C4-2B (cell line): ENCODE data around the gene RNF103.

Experiments used
- H3K27ac ChIP-seq: fragments of 450-650 bp; 2 replicates; pipeline ENCODE4 v1.5.1; 2017
- ZFX ChIP-seq: fragments of 450-650 bp; IDR thresholded peaks from 2 replicates; pipeline ENCODE4 v1.6.1; 2017
- TF ChIP-seq, protein P1 (sequence below): fragments of 450-650 bp; conservative IDR thresholded peaks from 2 replicates; pipeline ENCODE4 v1.5.1; 2017; ENCODE audit warnings: mild to moderate bottlenecking

The RNF103 gene

DNA sequence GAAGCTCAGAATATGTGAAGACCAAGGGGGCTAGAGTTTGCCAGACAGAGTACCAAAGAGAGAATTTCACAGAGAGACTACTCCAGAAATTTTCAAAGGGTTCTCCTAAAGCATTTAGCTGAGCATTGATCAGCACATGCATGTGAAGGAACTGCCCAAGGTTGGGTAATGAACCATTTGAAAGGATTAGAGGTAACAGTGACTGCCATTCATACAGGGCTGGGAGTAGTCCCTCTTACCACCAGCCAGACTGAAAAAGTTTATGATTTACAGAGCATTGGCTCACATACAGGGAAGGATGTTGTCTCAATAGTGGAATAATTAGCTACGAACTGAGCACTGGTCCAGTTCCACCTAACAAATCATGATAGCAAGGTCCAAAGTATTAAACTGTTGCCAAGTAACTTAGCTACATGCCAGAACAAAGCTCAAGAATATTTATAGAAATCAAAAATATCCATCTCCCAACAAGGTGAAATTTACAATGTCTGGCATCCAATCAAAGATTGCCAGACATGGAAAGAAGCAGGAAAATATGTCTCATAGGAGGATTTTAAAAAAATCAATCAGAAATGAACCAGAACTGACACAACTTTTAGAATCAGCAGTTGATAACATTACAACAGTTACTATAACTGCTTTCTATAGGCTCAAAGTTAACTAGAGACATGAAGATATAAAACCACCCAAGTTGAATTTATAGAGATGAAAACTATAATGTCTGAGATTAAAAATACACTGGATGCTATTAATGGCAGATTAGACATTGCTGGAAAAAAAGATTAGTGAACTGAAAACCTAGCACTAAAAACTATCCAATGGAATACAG lies 25.7 kb upstream of the RNF103 start:
- no peak overlapping the region for H3K27ac ChIP-seq
- TF ChIP-seq, protein P1, sequence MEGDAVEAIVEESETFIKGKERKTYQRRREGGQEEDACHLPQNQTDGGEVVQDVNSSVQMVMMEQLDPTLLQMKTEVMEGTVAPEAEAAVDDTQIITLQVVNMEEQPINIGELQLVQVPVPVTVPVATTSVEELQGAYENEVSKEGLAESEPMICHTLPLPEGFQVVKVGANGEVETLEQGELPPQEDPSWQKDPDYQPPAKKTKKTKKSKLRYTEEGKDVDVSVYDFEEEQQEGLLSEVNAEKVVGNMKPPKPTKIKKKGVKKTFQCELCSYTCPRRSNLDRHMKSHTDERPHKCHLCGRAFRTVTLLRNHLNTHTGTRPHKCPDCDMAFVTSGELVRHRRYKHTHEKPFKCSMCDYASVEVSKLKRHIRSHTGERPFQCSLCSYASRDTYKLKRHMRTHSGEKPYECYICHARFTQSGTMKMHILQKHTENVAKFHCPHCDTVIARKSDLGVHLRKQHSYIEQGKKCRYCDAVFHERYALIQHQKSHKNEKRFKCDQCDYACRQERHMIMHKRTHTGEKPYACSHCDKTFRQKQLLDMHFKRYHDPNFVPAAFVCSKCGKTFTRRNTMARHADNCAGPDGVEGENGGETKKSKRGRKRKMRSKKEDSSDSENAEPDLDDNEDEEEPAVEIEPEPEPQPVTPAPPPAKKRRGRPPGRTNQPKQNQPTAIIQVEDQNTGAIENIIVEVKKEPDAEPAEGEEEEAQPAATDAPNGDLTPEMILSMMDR: no peak
- no peak for TF ChIP-seq ZFX

GRCh38 chr2:86648681-86649080 lies 25.0 kb upstream of the RNF103 start:
- TF ChIP-seq, protein P1: no peak
- TF ChIP-seq ZFX: no peak
- no peak overlapping the region for H3K27ac ChIP-seq

DNA sequence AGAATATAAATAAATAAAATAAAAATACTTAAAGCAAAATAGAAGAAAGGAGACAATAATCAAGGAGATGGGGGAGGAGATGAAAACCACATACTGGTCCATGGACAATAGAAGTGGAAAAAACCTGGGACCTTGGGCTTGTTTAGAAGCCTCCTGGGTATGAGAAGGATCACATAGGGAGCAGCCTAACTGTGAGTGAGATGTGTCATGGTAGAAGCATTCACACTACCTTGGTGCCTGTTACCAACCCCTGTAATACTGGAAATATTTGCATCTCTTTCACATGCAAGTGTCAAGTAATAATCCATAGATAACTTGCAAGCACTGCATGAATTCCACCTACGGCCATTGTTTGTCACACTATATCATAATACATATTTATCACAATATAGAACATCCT lies 23.2 kb upstream of the RNF103 start:
- TF ChIP-seq, protein P1: no peak
- TF ChIP-seq ZFX: no peak

DNA sequence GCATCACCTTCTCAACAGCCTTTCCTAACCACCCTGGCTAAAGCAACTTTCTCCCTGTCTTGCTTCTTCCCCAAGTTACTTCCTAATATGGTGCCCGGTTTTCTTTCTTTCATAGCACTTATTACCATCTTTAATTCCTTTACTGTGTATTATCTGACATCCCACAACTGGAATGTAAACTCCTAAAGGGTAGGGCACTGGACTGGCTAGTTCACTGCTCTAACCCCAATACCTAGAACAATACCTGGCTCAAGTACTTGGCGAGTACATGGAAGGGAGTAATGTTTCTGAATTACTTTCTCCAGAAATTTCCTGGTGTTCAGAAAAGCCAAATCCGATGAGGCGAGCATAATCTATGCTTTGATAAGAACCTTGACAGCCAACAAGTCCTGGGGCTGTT lies 22.7 kb upstream of the RNF103 start:
- no peak for TF ChIP-seq ZFX
- TF ChIP-seq, protein P1: no peak

More for the DNA sequence above, 23.2 kb upstream of the RNF103 start:
- H3K27ac ChIP-seq: no peak overlapping the region

DNA sequence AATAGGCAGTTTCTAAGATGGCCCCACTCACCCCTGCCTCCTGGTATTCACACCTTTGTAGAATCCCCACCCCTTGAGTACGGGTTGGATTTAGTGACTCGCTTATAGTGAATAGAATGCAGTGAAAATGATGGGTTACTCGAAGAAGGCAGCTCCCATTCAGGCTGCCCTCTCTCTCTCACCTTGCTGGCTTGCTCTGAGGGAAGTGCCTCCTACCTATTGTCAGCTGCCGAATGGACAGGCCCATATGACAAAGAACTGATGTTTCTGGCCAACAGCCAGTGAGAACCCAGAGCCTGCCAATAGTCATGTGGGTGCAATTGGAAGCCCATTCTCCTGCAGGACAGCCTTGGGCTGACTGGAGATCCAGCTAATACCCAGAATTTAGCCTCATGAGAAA lies 22.1 kb upstream of the RNF103 start:
- H3K27ac ChIP-seq: no peak overlapping the region
- no peak for TF ChIP-seq ZFX
- TF ChIP-seq, protein P1: no peak

More for the DNA sequence above, 22.7 kb upstream of the RNF103 start:
- no peak overlapping the region for H3K27ac ChIP-seq

DNA sequence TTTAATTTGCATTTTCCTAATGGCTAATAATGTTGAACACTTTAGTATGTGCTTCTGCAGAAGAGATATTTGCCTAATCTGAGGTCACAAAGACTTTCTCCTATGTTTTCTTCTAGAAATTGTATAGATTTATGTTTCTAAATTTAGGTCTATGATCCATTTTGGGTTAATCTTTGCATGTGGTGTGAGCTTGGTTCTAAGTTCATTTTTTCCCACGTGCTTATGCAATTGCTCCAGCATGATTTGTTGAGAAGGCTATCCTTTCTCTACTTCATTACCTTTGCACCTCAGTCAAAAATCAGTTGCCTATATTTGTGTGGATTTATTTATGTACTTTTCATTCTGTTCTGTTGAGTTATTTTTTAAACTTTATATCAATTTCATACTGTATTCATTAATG lies 15.0 kb upstream of the RNF103 start:
- no peak overlapping the region for H3K27ac ChIP-seq
- TF ChIP-seq, protein P1: no peak
- TF ChIP-seq ZFX: no peak

GRCh38 chr2:86636842-86637241 lies 13.2 kb upstream of the RNF103 start:
- no peak overlapping the region for H3K27ac ChIP-seq
- TF ChIP-seq ZFX: no peak
- TF ChIP-seq, protein P1: no peak
